AG04449 (cell line): Measurements from ENCODE around the gene SPINT2.

Source experiments
- CTCF ChIA-PET: fragments of 350-600 bp; formaldehyde crosslinking; extraction: SDS; loops from one replicate; lab custom pipeline; 2021; ENCODE audit warnings: antibody characterized with exemption; lab: Yijun Ruan, JAX
- POLR2A ChIA-PET: fragments of 400-600, 350-600 bp; formaldehyde crosslinking; extraction: SDS; loops from one replicate; lab custom pipeline; 2020; ENCODE audit warnings: antibody characterized with exemption, inconsistent platforms; lab: Yijun Ruan, JAX
- DNase-seq: peaks from one replicate; pipeline ENCODE4 v3.0.0-alpha.2; 2010; ENCODE audit warnings: low read depth, low spot score
- H3K4me3 ChIP-seq: 2 replicates; pipeline ENCODE4 v1.5.1; 2011; ENCODE audit warnings: low read depth, mild to moderate bottlenecking, control low read depth, low read length
- CTCF ChIP-seq: IDR thresholded peaks from one replicate; pipeline ENCODE4 v1.5.1; 2011; ENCODE audit warnings: mild to moderate bottlenecking, moderate library complexity, low read length, control low read depth, inconsistent platforms; ENCODE audit not compliant: insufficient read depth; ENCODE audit errors: missing control alignments

The SPINT2 gene

GRCh38 chr19:38304866-38305429, 40.6 kb downstream of the SPINT2 start:
- POLR2A ChIA-PET = no interaction called here
- DNase-seq = no peak
- CTCF ChIA-PET = no interaction called here
- no peak for TF ChIP-seq CTCF
- no peak overlapping the region for H3K4me3 ChIP-seq

GRCh38 chr19:38306236-38306635, 41.9 kb downstream of the SPINT2 start:
- POLR2A ChIA-PET = no interaction called here
- no peak for TF ChIP-seq CTCF
- DNase-seq = no peak
- CTCF ChIA-PET = no interaction called here
- H3K4me3 ChIP-seq = no peak overlapping the region

GRCh38 chr19:38307076-38307475, 42.7 kb downstream of the SPINT2 start:
- no peak overlapping the region for H3K4me3 ChIP-seq
- CTCF ChIA-PET = no interaction called here
- POLR2A ChIA-PET = no interaction called here
- no peak for DNase-seq
- no peak for TF ChIP-seq CTCF

- ChIA-PET CTCF (no interaction called here), POLR2A (no interaction called here)
- no peak for DNase-seq
- TF ChIP-seq CTCF = no peak
- H3K4me3 ChIP-seq = no peak overlapping the region
Observed at GRCh38 chr19:38307597-38307996, 43.2 kb downstream of the SPINT2 start.

- ChIA-PET CTCF (no interaction called here), POLR2A (no interaction called here)
- DNase-seq = no peak
- H3K4me3 ChIP-seq = no peak overlapping the region
- no peak for TF ChIP-seq CTCF
Observed at GRCh38 chr19:38308006-38308766, 43.8 kb downstream of the SPINT2 start.

- no peak overlapping the region for H3K4me3 ChIP-seq
- no peak for DNase-seq
- ChIA-PET CTCF (interaction anchor here (2.7 kb wide), 1 partner anchor 65 kb away, joined by 10 read pairs; no protein-coding TSS in a partner anchor), POLR2A (no interaction called here)
- TF ChIP-seq CTCF = no peak
Observed at GRCh38 chr19:38308926-38309614, 44.7 kb downstream of the SPINT2 start.
